ENCODE measurements around the gene PSKH1. TPM values are rescaled to one million over a fixed set of nuclear protein-coding genes. Genes with fewer than 3 reads are reported as not detected.

PSKH1 gene
- polyA plus RNA-seq, 4 donors = 13.8 to 29.2 (median 23.6) TPM

- Histone ChIP-seq H3K27ac (ENCODE audit: low read depth in 1 of 3, low read length in 2 of 3) (no peak overlapping the region), H3K4me1 (ENCODE audit: control insufficient read depth in 3 of 3, insufficient read depth in 2 of 3, low read depth in 1 of 3, low read length in 2 of 3) (peaks cover 0 to 3% (median 0%) of the 10 kb centered on the region in 3 donors), H3K4me3 (ENCODE audit: low read depth in 1 of 3, low read length in 3 of 3) (no peak overlapping the region), H3K27me3 (ENCODE audit: control insufficient read depth in 3 of 3, insufficient read depth in 3 of 3, low read length in 3 of 3) (no peaks in the 10 kb centered on the region), H3K36me3 (ENCODE audit: control insufficient read depth in 3 of 3, insufficient read depth in 2 of 3, low read depth in 1 of 3, low read length in 3 of 3) (peaks cover 0 to 77% (median 5%) of the 10 kb centered on the region in 3 donors), H3K9me3 (ENCODE audit: control insufficient read depth in 2 of 2, insufficient read depth in 1 of 2, low read depth in 1 of 2, low read length in 1 of 2) (no peaks in the 10 kb centered on the region)
- WGBS, 3 donors = 73 to 85% (median 82%) methylated on average over 6 of the region's 6 CpGs
- no peak for DNase-seq
- no peak for FAIRE-seq
Observed at GRCh38 chr16:67917140-67917851, 24.2 kb downstream of the PSKH1 start.

DNA sequence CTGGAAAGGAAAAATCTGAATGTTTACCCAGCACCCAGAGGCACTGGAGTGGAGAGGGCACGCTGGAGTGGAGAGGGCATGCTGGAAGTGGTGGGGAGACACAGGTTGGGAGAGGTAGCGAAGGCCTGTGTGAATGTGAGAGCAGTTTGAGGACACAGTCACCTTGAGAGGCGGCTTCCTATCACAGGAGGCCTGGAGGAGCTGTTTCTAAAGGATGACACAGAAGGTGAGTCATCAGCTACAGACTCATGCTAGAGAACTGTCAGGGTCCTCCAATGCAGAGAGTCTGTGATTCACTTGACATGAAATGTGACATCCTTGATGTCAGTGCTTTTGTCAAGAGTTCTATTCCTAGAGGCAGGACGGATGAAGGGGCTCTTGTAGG is 24.8 kb downstream of the PSKH1 start:
- H3K27ac ChIP-seq (ENCODE audit: low read depth in 1 of 3, low read length in 2 of 3) = no peak overlapping the region
- WGBS, 3 donors = 81 to 89% (median 87%) methylated on average over 4 of the region's 4 CpGs
- H3K27me3 ChIP-seq (ENCODE audit: control insufficient read depth in 3 of 3, insufficient read depth in 3 of 3, low read length in 3 of 3) = no peaks in the 10 kb centered on the region
- peaks cover 0 to 82% (median 5%) of the 10 kb centered on the region in 3 donors for H3K36me3 ChIP-seq (ENCODE audit: control insufficient read depth in 3 of 3, insufficient read depth in 2 of 3, low read depth in 1 of 3, low read length in 3 of 3)
- no peaks in the 10 kb centered on the region for H3K9me3 ChIP-seq (ENCODE audit: control insufficient read depth in 2 of 2, insufficient read depth in 1 of 2, low read depth in 1 of 2, low read length in 1 of 2)
- FAIRE-seq (no peak), DNase-seq (no peak)
- no peak overlapping the region for H3K4me3 ChIP-seq (ENCODE audit: low read depth in 1 of 3, low read length in 3 of 3)
- H3K4me1 ChIP-seq (ENCODE audit: control insufficient read depth in 3 of 3, insufficient read depth in 2 of 3, low read depth in 1 of 3, low read length in 2 of 3) = peaks cover 0 to 3% (median 0%) of the 10 kb centered on the region in 3 donors

GRCh38 chr16:67919622-67920221 is 26.7 kb downstream of the PSKH1 start:
- peaks cover 0 to 3% (median 0%) of the 10 kb centered on the region in 3 donors for H3K4me1 ChIP-seq (ENCODE audit: control insufficient read depth in 3 of 3, insufficient read depth in 2 of 3, low read depth in 1 of 3, low read length in 2 of 3)
- FAIRE-seq = no peak
- H3K36me3 ChIP-seq (ENCODE audit: control insufficient read depth in 3 of 3, insufficient read depth in 2 of 3, low read depth in 1 of 3, low read length in 3 of 3) = peaks cover 0 to 92% (median 5%) of the 10 kb centered on the region in 3 donors
- no peaks in the 10 kb centered on the region for H3K9me3 ChIP-seq (ENCODE audit: control insufficient read depth in 2 of 2, insufficient read depth in 1 of 2, low read depth in 1 of 2, low read length in 1 of 2)
- no peak overlapping the region for H3K27ac ChIP-seq (ENCODE audit: low read depth in 1 of 3, low read length in 2 of 3)
- no peaks in the 10 kb centered on the region for H3K27me3 ChIP-seq (ENCODE audit: control insufficient read depth in 3 of 3, insufficient read depth in 3 of 3, low read length in 3 of 3)
- WGBS, 3 donors = 82 to 91% (median 84%) methylated on average over 6 of the region's 6 CpGs
- no peak for DNase-seq
- no peak overlapping the region for H3K4me3 ChIP-seq (ENCODE audit: low read depth in 1 of 3, low read length in 3 of 3)

- Histone ChIP-seq H3K4me3 (ENCODE audit: low read depth in 1 of 3, low read length in 3 of 3) (no peak overlapping the region), H3K27ac (ENCODE audit: low read depth in 1 of 3, low read length in 2 of 3) (no peak overlapping the region), H3K27me3 (ENCODE audit: control insufficient read depth in 3 of 3, insufficient read depth in 3 of 3, low read length in 3 of 3) (no peaks in the 10 kb centered on the region), H3K36me3 (ENCODE audit: control insufficient read depth in 3 of 3, insufficient read depth in 2 of 3, low read depth in 1 of 3, low read length in 3 of 3) (peaks cover 0 to 87% (median 3%) of the 10 kb centered on the region in 3 donors), H3K9me3 (ENCODE audit: control insufficient read depth in 2 of 2, insufficient read depth in 1 of 2, low read depth in 1 of 2, low read length in 1 of 2) (no peaks in the 10 kb centered on the region), H3K4me1 (ENCODE audit: control insufficient read depth in 3 of 3, insufficient read depth in 2 of 3, low read depth in 1 of 3, low read length in 2 of 3) (no peaks in the 10 kb centered on the region)
- DNase-seq (no peak), FAIRE-seq (no peak)
- 79 to 83% (median 80%) methylated on average over 5 of the region's 5 CpGs for WGBS, 3 donors
Observed at GRCh38 chr16:67922221-67922620, 29.2 kb downstream of the PSKH1 start.

- Histone ChIP-seq H3K4me1 (ENCODE audit: control insufficient read depth in 3 of 3, insufficient read depth in 2 of 3, low read depth in 1 of 3, low read length in 2 of 3) (no peaks in the 10 kb centered on the region), H3K9me3 (ENCODE audit: control insufficient read depth in 2 of 2, insufficient read depth in 1 of 2, low read depth in 1 of 2, low read length in 1 of 2) (no peaks in the 10 kb centered on the region), H3K27me3 (ENCODE audit: control insufficient read depth in 3 of 3, insufficient read depth in 3 of 3, low read length in 3 of 3) (no peaks in the 10 kb centered on the region), H3K27ac (ENCODE audit: low read depth in 1 of 3, low read length in 2 of 3) (no peak overlapping the region), H3K36me3 (ENCODE audit: control insufficient read depth in 3 of 3, insufficient read depth in 2 of 3, low read depth in 1 of 3, low read length in 3 of 3) (peaks cover 0 to 87% (median 2%) of the 10 kb centered on the region in 3 donors), H3K4me3 (ENCODE audit: low read depth in 1 of 3, low read length in 3 of 3) (no peak overlapping the region)
- DNase-seq (no peak), FAIRE-seq (no peak)
- WGBS, 3 donors = 82 to 86% (median 86%) methylated on average over 8 of the region's 8 CpGs
Observed at GRCh38 chr16:67922740-67923139, 29.7 kb downstream of the PSKH1 start.

- 56 to 78% (median 67%) methylated on average over 10 of the region's 10 CpGs for WGBS, 3 donors
- FAIRE-seq (no peak), DNase-seq (no peak)
- H3K9me3 ChIP-seq (ENCODE audit: control insufficient read depth in 2 of 2, insufficient read depth in 1 of 2, low read depth in 1 of 2, low read length in 1 of 2) = no peaks in the 10 kb centered on the region
- H3K27ac ChIP-seq (ENCODE audit: low read depth in 1 of 3, low read length in 2 of 3) = no peak overlapping the region
- H3K27me3 ChIP-seq (ENCODE audit: control insufficient read depth in 3 of 3, insufficient read depth in 3 of 3, low read length in 3 of 3) = no peaks in the 10 kb centered on the region
- H3K4me1 ChIP-seq (ENCODE audit: control insufficient read depth in 3 of 3, insufficient read depth in 2 of 3, low read depth in 1 of 3, low read length in 2 of 3) = no peaks in the 10 kb centered on the region
- peaks cover 0 to 90% (median 0%) of the 10 kb centered on the region in 3 donors for H3K36me3 ChIP-seq (ENCODE audit: control insufficient read depth in 3 of 3, insufficient read depth in 2 of 3, low read depth in 1 of 3, low read length in 3 of 3)
- H3K4me3 ChIP-seq (ENCODE audit: low read depth in 1 of 3, low read length in 3 of 3) = no peak overlapping the region
Observed at GRCh38 chr16:67923414-67924116, 30.5 kb downstream of the PSKH1 start.

- Histone ChIP-seq H3K27ac (ENCODE audit: low read depth in 1 of 3, low read length in 2 of 3) (no peak overlapping the region), H3K4me3 (ENCODE audit: low read depth in 1 of 3, low read length in 3 of 3) (no peak overlapping the region), H3K27me3 (ENCODE audit: control insufficient read depth in 3 of 3, insufficient read depth in 3 of 3, low read length in 3 of 3) (no peaks in the 10 kb centered on the region), H3K36me3 (ENCODE audit: control insufficient read depth in 3 of 3, insufficient read depth in 2 of 3, low read depth in 1 of 3, low read length in 3 of 3) (peaks cover 0 to 90% (median 0%) of the 10 kb centered on the region in 3 donors), H3K4me1 (ENCODE audit: control insufficient read depth in 3 of 3, insufficient read depth in 2 of 3, low read depth in 1 of 3, low read length in 2 of 3) (no peaks in the 10 kb centered on the region), H3K9me3 (ENCODE audit: control insufficient read depth in 2 of 2, insufficient read depth in 1 of 2, low read depth in 1 of 2, low read length in 1 of 2) (no peaks in the 10 kb centered on the region)
- 88 to 94% (median 93%) methylated on average over 10 of the region's 10 CpGs for WGBS, 3 donors
- FAIRE-seq (no peak), DNase-seq (no peak)
Observed at GRCh38 chr16:67924140-67924906, 31.3 kb downstream of the PSKH1 start.

- no peak for DNase-seq
- Histone ChIP-seq H3K9me3 (ENCODE audit: control insufficient read depth in 2 of 2, insufficient read depth in 1 of 2, low read depth in 1 of 2, low read length in 1 of 2) (no peaks in the 10 kb centered on the region), H3K27me3 (ENCODE audit: control insufficient read depth in 3 of 3, insufficient read depth in 3 of 3, low read length in 3 of 3) (no peaks in the 10 kb centered on the region), H3K4me3 (ENCODE audit: low read depth in 1 of 3, low read length in 3 of 3) (no peak overlapping the region), H3K27ac (ENCODE audit: low read depth in 1 of 3, low read length in 2 of 3) (no peak overlapping the region), H3K4me1 (ENCODE audit: control insufficient read depth in 3 of 3, insufficient read depth in 2 of 3, low read depth in 1 of 3, low read length in 2 of 3) (no peaks in the 10 kb centered on the region), H3K36me3 (ENCODE audit: control insufficient read depth in 3 of 3, insufficient read depth in 2 of 3, low read depth in 1 of 3, low read length in 3 of 3) (peaks cover 0 to 93% (median 0%) of the 10 kb centered on the region in 3 donors)
- FAIRE-seq = no peak
- whole genome bisulfite sequencing, 3 donors = 62 to 76% (median 71%) methylated on average over 13 of the region's 13 CpGs
Observed at GRCh38 chr16:67926181-67926750, 33.2 kb downstream of the PSKH1 start.

Data from small intestine (tissue), 7 donors.